Mesothelial cell of epicardium (in vitro differentiated cells): ENCODE results near the gene FGGY. TPM values are rescaled to one million over a fixed set of nuclear protein-coding genes. Genes with fewer than 3 reads are reported as not detected.

Experiments used
- DNase-seq, 2 experiments: peaks; one replicate each; pipeline ENCODE4 v3.0.0; 2021; ENCODE audit warnings: low spot score in 2 of 2; ENCODE audit not compliant: unreplicated experiment in 2 of 2
- H3K27ac Mint-ChIP-seq: 2 replicates; pipeline ENCODE4 v1.8.0; 2021; ENCODE audit warnings: mixed read lengths
- H3K27me3 Mint-ChIP-seq: 2 replicates; pipeline ENCODE4 v1.8.0; 2021; ENCODE audit warnings: low read depth, mixed read lengths
- H3K36me3 Mint-ChIP-seq: 2 replicates; pipeline ENCODE4 v1.8.0; 2021; ENCODE audit warnings: mixed read lengths
- H3K4me1 Mint-ChIP-seq: 2 replicates; pipeline ENCODE4 v1.8.0; 2021; ENCODE audit warnings: mixed read lengths
- H3K4me3 Mint-ChIP-seq: 2 replicates; pipeline ENCODE4 v1.8.0; 2021; ENCODE audit warnings: mild to moderate bottlenecking, moderate library complexity, mixed read lengths
- H3K9me3 Mint-ChIP-seq: 2 replicates; pipeline ENCODE4 v1.8.0; 2021; ENCODE audit warnings: mixed read lengths
- CTCF ChIP-seq: fragments of 200-600 bp; sonication (generic); IDR thresholded peaks from one replicate; pipeline ENCODE4 v1.5.0; 2021; ENCODE audit warnings: antibody characterized with exemption; ENCODE audit not compliant: unreplicated experiment
- total RNA-seq: library from RNA; stranded (reverse); gene quantifications from 3 replicates; pipeline ENCODE4 v1.2.1, GENCODE V29; 2021

The FGGY gene
- total RNA-seq, 1 donor from 2014 or later, result 21.8 TPM

- H3K9me3 Mint-ChIP-seq, result no peaks in the 10 kb centered on the region
- no peak for TF ChIP-seq CTCF
- H3K4me1 Mint-ChIP-seq, result peaks cover 38% of the 10 kb centered on the region
- no peaks in the 10 kb centered on the region for H3K27me3 Mint-ChIP-seq
- H3K36me3 Mint-ChIP-seq, result peaks cover 2% of the 10 kb centered on the region
- H3K27ac Mint-ChIP-seq, result peak overlapping the region; percentile 77
- H3K4me3 Mint-ChIP-seq, result no peak overlapping the region
- DNase-seq, result no peak
Observed at GRCh38 chr1:59521456-59521855, 224.6 kb downstream of the FGGY start.

GRCh38 chr1:59522925-59523505 lies 226.1 kb downstream of the FGGY start:
- Mint-ChIP-seq H3K4me1 (peaks cover 38% of the 10 kb centered on the region), H3K4me3 (no peak overlapping the region), H3K36me3 (peaks cover 2% of the 10 kb centered on the region), H3K9me3 (no peaks in the 10 kb centered on the region), H3K27ac (peak overlapping the region; percentile 3), H3K27me3 (no peaks in the 10 kb centered on the region)
- no peak for DNase-seq
- no peak for TF ChIP-seq CTCF

- H3K4me3 Mint-ChIP-seq, result no peak overlapping the region
- TF ChIP-seq CTCF, result no peak
- H3K4me1 Mint-ChIP-seq, result peaks cover 38% of the 10 kb centered on the region
- no peak for DNase-seq
- no peaks in the 10 kb centered on the region for H3K27me3 Mint-ChIP-seq
- H3K27ac Mint-ChIP-seq, result peak overlapping the region; percentile 3
- H3K9me3 Mint-ChIP-seq, result no peaks in the 10 kb centered on the region
- no peaks in the 10 kb centered on the region for H3K36me3 Mint-ChIP-seq
Observed at GRCh38 chr1:59523745-59524450, 227.0 kb downstream of the FGGY start.

- Mint-ChIP-seq H3K9me3 (no peaks in the 10 kb centered on the region), H3K36me3 (no peaks in the 10 kb centered on the region), H3K27ac (no peak overlapping the region), H3K27me3 (no peaks in the 10 kb centered on the region), H3K4me3 (no peak overlapping the region), H3K4me1 (peaks cover 22% of the 10 kb centered on the region)
- no peak for DNase-seq
- TF ChIP-seq CTCF, result no peak
Observed at GRCh38 chr1:59526240-59526639, 229.3 kb downstream of the FGGY start.

GRCh38 chr1:59528471-59528870 lies 231.6 kb downstream of the FGGY start:
- Mint-ChIP-seq H3K27me3 (no peaks in the 10 kb centered on the region), H3K27ac (no peak overlapping the region), H3K4me3 (no peak overlapping the region), H3K9me3 (peaks cover 8% of the 10 kb centered on the region), H3K4me1 (peaks cover 11% of the 10 kb centered on the region), H3K36me3 (peaks cover 8% of the 10 kb centered on the region)
- TF ChIP-seq CTCF, result no peak
- DNase-seq, result no peak
